ENCODE results near the gene PDGFA. TPM values are rescaled to one million over a fixed set of nuclear protein-coding genes. Genes with fewer than 3 reads are reported as not detected.

The PDGFA gene
- total RNA-seq, 1 donor from 2014 or later, result 7.3 TPM

DNA sequence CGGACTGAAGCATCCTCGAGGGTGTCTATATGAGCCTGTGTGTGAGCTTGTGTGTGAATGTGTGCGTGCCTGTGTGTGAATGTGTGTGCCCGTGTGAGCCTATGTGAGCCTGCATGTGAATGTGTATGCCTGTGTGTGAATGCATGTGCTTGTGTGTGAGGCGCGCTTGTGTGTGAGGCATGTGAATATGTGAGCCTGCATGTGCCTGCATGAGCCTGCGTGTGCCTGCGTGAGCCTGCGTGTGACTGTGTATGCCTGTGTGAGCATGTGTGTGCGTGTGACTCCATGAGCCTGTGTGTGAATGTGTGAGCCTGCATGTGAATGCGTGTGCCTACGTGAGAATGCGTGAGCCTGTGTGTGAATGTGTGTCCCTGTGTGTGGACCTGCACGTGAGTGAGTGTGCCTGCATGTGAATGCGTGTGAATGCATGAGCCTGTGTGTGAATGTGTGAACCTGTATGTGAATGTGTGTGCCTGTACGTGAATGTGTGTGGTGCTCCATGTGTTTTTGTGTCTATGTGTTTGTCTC lies 33.4 kb downstream of the PDGFA start:
- Mint-ChIP-seq H3K9me3 (no peaks in the 10 kb centered on the region), H3K27me3 (peaks cover 25% of the 10 kb centered on the region), H3K27ac (no peak overlapping the region), H3K4me1 (peaks cover 1% of the 10 kb centered on the region), H3K36me3 (ENCODE audit: low read depth) (no peaks in the 10 kb centered on the region), H3K4me3 (no peak overlapping the region)
- POLR2A ChIA-PET, result no interaction called here
- no peak for TF ChIP-seq CTCF (IDR thresholded peaks at IDR 0.05)
- CTCF ChIA-PET, result no interaction called here
- intact Hi-C loops (cut with micrococcal nuclease), result no loop called here
- DNase-seq, result no peak
- ATAC-seq (ENCODE audit: low read depth), result no peak

DNA sequence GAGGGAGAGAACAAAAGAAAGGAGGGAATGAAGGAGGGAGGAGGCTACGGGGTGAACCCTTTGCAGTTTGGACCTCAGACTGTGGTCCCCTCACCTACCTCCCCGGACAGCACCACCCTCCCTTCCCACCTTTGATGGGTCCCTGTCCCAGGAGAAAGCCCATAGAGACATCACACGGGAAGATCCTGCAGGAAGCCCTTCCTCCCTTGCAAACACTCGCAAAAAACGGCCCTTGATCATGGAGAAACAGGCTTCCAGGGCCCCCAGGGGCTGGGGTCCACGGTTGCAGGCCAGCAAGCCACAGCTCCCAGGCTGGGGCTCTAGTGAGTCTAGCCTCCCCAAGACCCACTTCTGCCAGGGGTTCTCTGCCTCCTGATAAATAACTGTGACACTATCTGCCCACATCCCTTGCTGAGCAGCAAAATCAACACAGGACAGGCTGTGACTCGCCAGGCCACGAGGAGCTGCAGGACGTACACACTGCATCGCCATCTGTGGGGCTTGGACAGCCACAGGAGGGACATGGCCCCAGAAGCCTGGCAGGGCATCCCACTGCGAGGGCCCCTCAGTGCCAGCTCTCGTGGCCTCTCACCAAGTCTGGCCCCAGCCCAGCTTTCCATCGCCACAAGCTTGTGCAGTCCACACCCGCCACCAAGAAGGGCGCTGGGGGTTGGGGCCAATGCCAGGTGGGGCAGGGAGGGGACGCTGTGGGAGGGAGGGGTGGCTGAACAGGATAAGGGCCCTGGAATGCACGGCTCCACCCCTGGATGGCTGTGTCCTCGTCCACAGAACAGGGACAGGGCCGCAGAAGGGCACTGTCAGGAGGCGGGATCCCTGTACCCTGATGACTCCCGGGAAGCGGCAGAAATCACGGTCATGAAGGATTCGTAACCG lies 34.2 kb downstream of the PDGFA start:
- H3K36me3 Mint-ChIP-seq (ENCODE audit: low read depth), result no peaks in the 10 kb centered on the region
- peaks cover 1% of the 10 kb centered on the region for H3K4me1 Mint-ChIP-seq
- POLR2A ChIA-PET, result no interaction called here
- no peak overlapping the region for H3K4me3 Mint-ChIP-seq
- peaks cover 25% of the 10 kb centered on the region for H3K27me3 Mint-ChIP-seq
- intact Hi-C loops (cut with micrococcal nuclease), result no loop called here
- no peak overlapping the region for H3K27ac Mint-ChIP-seq
- H3K9me3 Mint-ChIP-seq, result no peaks in the 10 kb centered on the region
- DNase-seq (no peak), ATAC-seq (ENCODE audit: low read depth) (no peak)
- TF ChIP-seq CTCF (IDR thresholded peaks at IDR 0.05), result no peak
- CTCF ChIA-PET, result no interaction called here

GRCh38 chr7:484356-485101 lies 35.1 kb downstream of the PDGFA start:
- Mint-ChIP-seq H3K9me3 (no peaks in the 10 kb centered on the region), H3K36me3 (ENCODE audit: low read depth) (no peaks in the 10 kb centered on the region), H3K27ac (no peak overlapping the region), H3K4me3 (no peak overlapping the region), H3K27me3 (peaks cover 25% of the 10 kb centered on the region), H3K4me1 (no peaks in the 10 kb centered on the region)
- ATAC-seq (ENCODE audit: low read depth) (no peak), DNase-seq (no peak)
- ChIA-PET POLR2A (no interaction called here), CTCF (no interaction called here)
- intact Hi-C loops (cut with micrococcal nuclease), result no loop called here
- TF ChIP-seq CTCF (IDR thresholded peaks at IDR 0.05), result no peak

DNA sequence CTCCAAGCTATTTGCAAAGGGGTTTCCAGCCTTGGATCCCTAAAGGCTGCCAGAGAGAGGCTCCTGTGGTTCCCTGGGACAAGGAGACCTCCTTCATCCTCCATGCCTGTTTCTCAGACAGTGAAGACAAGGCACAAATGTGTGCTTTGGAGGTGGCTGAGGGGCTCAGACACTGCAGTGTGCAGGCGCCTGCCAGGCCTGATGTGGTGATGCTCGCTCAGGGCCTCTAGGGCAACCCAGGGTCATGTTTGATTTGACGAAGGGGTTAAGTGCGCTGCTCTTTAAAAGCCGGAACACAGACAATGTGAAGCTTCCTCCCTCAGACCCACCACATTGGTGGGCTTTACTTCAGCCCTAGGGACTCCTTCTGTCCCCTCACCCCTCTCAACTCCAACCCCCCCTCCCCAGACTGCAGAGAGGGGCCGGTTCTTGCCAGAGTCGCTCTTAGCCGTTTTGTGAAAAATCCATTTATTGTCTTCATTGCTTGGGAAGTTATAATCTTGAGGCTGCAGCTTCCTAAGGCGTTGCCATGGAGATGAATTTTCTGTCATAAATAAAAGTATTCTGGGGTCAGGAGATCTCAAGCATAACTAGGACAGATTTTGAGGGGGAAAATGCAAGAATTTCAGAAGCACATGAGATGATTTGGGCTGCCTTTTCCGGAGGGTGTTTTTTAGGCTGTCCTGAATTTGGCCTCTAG lies 35.8 kb downstream of the PDGFA start:
- Mint-ChIP-seq H3K4me1 (no peaks in the 10 kb centered on the region), H3K27me3 (peaks cover 25% of the 10 kb centered on the region), H3K9me3 (no peaks in the 10 kb centered on the region), H3K4me3 (no peak overlapping the region), H3K36me3 (ENCODE audit: low read depth) (no peaks in the 10 kb centered on the region), H3K27ac (no peak overlapping the region)
- no peak for ATAC-seq (ENCODE audit: low read depth)
- no peak for DNase-seq
- intact Hi-C loops (cut with micrococcal nuclease), result no loop called here
- no peak for TF ChIP-seq CTCF (IDR thresholded peaks at IDR 0.05)
- CTCF ChIA-PET, result no interaction called here
- POLR2A ChIA-PET, result no interaction called here
